DMS53 treated with DMSO at 0.1 percent for 48 hours (cell line): Measurements from ENCODE around the gene CDH26.

Experiments
- DNase-seq: peaks from one replicate; lab custom pipeline; 2025; ENCODE audit not compliant: unreplicated experiment; lab: John Stamatoyannopoulos, UW

CDH26 gene

GRCh38 chr20:59977086-59977485 lies 18.9 kb downstream of the CDH26 start:
- no peak for DNase-seq

- DNase-seq, result no peak
Measured at GRCh38 chr20:59983076-59983475, 24.9 kb downstream of the CDH26 start.

GRCh38 chr20:59984541-59984940 lies 26.3 kb downstream of the CDH26 start:
- DNase-seq, result no peak

DNA sequence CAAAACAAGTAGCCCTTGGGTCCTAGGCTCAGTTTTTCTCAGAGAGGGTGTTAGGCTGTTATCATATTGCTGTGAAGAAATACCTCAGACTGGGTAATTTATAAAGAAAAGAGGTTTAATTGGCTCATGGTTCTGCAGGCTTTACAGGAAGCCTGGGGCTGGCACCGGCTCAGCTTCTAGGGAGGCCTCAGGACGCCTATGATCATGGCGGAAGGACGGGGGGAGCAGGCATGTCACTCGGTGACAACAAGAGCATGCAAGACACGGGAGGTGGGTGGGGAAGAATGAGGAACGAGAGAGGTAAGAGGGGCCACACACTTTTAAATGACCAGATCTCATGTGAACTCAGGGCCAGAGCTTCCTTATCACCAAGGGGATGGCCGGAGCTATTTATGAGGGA lies 26.9 kb downstream of the CDH26 start:
- no peak for DNase-seq

GRCh38 chr20:59985864-59986263 lies 27.6 kb downstream of the CDH26 start:
- DNase-seq, result no peak

- no peak for DNase-seq
Measured at GRCh38 chr20:59987135-59987534, 28.9 kb downstream of the CDH26 start.

DNA sequence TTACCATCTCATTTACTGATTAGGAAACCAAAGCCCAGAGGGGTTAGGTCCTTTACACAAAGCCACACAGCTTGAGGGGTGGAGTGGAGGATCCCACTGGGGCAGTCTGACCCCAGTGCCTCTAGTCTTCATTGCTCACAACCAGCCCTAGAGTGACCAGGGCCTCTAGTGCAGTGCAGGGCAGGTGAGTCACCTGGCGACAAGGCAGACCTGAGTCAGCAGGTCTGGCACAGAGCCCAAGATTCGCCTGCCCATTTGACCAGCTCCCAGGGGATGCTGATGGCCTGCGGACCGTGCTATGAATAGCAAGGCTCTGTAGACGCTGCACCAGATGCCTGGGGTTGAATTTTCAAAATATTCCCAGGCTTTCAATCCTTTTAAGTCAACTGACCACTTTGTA lies 29.9 kb downstream of the CDH26 start:
- DNase-seq, result peak; percentile 80

DNA sequence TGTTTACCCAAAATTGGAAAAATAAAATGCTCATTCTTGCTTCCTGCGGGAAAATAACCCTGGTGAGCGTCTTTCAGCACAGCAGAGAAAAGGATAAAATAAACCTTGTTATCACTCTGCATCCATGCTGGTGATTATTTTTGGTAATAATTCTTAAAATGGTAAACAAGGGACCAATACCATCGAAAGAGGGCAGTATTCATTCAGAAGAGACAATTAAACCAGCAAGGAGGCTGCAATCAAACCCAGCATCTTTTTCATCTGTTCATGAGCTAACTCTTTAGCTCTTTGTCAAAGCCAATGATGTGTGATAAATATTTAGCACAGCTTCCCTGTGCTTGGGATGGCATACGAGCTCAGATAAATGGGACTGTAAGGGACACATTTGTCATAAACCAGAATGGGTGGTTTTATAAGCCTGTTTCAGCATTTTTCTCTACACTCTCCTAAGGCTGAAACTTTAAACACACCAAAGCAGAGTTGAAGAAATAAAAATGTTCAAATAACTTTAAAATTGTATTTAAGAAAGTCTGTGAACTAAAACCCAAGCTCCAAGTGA lies 34.4 kb downstream of the CDH26 start:
- DNase-seq, result peak; percentile 37

DNA sequence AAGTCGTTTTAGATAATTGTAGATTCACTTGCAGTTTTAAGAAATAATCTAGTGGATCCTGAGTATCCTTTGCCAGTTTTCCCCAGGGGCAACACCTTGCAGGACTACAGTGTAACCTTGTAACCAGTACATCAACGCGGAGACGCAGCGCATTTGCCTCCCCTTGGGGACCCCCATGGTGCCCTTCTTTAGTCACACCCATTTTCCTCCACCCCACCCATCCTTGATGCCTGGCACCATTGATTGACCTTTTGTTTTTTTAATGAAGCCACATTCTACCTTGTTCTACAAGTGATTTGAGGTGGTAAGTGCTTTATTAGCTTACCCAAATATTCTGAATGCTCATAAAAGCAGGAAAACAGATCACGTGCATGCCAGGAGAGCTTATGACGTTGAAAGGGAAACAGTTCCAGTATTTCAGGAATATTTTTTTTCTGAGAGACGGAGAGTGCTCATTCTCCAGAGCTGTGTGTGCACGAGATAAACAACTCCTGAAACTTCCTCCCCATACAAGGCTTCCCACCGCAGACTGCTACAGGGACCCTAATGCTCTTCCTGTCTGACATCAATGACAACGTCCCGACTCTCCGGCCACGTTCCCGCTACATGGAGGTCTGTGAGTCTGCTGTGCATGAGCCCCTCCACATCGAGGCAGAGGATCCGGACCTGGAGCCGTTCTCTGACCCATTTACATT lies 35.7 kb downstream of the CDH26 start:
- peak; percentile 62 for DNase-seq

GRCh38 chr20:59994697-59995122 lies 36.5 kb downstream of the CDH26 start:
- peak; percentile 93 for DNase-seq

GRCh38 chr20:59996108-59996507 lies 37.9 kb downstream of the CDH26 start:
- DNase-seq, result no peak

DNA sequence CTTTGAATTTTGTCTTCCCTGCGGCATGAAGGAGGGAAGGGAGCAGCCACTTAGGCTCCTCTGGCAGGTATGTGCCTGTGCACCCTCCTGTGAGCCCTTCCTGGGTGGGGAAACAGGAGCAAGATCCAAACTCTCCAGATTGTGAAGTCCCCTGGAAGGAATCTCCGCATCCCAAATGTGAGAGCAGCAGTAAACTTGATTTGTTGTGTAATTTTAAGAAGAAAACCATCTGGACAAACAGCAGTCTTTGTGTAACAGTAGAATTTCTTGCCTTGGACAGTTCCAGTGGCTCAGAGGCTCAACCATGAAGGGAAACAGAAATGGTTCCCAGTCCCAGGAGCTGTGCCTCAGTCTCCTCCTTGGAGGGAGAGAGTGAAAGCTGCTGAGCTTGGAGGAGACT lies 39.7 kb downstream of the CDH26 start:
- DNase-seq, result no peak

GRCh38 chr20:59999502-59999901 lies 41.3 kb downstream of the CDH26 start:
- DNase-seq, result no peak

DNA sequence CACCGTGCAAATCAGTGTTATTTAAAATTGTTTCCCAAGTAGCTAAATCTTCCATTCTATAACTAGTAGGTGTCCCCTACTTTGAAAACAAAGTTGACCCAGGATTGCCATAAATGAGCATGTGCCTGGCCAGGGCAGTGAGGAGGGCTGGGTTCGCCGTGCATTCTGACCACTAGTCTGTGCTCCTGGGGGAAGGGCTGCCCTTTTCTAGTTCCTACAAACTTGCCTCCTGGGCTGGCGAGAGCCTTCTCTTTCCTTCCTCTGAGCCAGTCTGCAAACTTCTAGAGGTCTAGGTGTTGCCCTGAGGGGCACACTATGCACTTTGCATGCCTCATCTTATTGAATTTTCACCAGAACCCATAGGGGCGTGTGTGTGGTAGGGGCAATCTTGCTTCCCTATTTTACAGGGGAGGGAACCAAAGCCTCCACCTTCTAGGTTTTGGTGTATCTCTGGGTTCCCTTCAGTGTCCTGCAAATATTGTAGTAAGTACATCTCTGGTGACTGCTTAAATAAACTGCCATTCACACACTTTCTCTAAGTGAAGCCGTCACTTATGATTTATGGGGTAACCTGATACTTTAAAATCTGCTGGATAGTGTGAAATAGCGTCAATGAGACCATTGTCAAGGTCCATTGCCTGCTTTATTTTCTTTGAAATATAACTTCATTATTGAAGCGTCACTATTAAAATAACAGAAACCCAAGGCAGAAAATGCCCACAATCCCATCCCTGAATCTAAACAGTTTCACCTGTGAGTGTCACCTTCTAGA lies 42.2 kb downstream of the CDH26 start:
- DNase-seq, result peak; percentile 67

DNA sequence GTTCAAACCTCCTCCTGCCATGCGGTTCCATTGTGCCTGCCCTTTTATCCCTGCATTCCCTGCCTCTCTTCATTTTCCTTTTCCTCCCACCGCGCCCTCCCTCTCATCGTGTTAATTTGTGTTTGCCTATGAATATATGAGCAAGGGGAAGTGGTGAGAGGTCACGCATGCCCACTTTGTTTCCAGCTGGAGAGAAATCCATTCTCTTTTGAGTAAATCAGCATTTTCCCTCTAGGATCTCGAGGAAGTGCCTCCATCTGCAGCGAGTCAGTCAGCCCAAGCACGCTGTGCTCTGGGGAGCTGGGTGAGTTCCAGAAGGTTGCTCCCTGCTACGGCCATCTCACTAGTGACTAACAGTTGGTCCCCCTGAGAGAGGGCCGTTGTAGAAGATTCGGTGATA lies 42.9 kb downstream of the CDH26 start:
- no peak for DNase-seq

DNA sequence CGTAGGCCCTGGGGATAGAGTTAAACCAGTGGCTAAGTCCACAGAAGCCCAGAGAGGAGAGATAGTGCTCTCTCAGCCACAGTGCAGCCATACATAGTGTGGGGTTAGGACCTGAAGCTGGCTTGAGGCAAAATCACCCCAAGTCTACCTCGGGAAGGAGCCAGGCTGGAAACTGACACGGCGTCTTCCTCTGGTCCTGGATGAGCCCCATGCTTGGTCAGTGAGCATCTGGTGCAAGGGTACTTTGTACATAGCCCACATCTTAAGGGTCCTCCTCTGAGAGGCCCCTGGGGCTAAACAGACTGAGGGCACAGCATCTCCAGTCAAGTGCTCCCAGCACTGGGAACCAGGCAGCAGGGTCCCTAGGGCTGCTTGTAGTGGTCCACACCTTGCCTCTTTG lies 45.6 kb downstream of the CDH26 start:
- DNase-seq, result no peak

GRCh38 chr20:60006261-60006660 lies 48.0 kb downstream of the CDH26 start:
- DNase-seq, result no peak

DNA sequence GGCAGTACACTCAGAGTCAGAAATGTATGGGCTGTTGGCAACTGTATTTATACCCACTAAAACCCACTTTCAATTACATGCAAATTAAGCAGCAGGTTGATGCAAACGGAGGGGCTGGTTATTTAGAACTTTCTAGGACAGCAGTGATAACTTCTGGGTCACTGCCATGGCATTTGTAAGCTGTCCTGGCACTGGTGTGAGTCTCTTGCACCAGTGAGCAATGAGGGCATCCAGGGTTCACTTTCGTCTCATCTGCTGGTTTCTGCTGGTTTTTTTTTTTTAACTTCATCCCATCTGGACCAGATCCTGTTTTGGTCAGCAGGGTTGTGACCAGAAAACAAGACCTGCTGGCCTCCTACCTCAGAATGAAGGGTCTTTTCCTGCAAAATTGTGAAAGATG lies 49.2 kb downstream of the CDH26 start:
- DNase-seq, result no peak

DNA sequence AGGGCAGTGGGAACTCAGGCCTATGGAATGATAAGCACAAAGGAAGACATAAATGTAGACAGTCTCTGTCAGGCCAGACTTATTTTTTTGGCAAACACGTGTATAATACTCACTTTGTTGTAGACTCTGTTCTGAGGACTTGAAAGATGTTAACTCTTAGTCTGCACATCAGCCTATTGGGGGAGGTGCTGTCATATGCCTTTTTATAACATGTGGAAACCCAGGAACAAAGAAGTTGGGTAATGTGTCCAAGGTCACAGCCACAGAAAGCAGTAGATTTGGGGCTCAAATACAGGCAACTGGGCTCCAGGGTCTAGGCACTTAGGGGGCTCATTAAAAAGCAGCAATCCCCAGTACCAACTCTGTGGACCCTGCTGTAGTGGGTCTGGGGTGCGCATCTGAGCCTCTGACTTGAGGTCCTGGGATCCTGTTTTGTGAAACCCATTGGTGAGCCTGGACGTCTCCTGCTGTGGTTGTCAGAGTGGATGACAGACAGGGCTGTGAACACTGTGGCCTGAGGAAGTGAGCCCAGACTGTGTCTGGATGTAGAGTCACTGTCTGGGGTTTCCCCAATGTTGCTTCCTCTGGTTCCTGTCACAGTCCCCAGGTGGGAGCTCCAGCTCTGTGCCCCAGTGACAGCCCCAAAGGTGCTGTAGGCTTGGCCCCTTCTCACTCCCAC lies 50.0 kb downstream of the CDH26 start:
- no peak for DNase-seq

DNA sequence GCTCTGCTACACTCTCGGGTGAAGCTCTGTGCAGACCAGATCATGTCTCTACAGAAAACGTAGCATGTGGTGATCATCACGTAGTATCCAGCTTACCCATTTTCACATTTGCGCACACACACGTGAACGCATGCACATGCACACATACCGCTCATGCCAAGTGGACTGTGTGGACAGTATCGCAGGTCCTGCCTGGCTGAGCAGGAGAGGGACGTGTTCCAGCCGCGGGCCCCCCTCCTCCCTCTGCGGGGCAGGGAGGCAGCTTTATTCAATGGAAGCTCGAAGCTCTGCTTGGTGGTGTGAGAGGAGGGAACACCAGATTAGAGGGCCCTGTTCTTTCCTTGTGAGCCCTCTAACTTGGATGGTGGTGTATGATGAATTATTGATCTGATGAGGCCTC lies 51.1 kb downstream of the CDH26 start:
- no peak for DNase-seq

DNA sequence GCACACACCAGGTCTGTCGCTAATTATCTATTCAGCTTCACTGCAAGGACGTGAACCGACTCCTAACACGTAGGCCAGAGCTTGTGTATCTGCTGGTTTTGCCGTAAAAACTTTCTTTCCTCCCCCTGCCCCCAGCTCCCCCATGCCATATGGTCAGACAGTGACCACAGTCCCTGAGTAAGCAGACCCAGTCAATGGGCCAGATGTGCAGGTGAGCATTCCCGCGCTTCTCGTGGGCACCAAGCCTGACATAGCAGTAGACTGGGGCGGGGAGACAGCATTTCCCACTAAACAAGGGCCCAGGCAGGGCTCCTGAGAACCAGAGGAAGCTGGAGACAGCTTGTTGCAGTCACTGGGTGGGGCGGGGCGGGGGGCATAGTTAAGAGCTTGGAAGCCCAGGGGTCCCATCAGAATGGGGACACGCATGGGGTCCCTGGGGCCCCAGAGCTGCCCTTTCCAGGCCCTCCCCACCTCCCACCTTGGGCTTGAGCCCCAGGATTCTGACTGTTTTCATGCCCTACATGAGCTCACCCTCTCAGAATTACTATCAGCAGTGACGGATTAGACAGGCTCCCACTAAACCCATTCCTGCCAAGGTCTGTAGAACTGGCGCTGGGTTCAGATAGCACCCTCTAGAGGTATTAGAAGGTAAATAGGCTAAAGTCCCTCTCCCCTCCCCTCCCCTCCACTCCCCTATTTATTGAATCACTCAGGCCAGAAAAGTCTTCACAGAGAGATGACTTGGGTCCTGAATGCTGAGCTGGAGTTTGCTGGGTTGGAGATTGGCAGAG lies 51.8 kb downstream of the CDH26 start:
- no peak for DNase-seq
